HUDEP-2 (cell line): ENCODE results near the gene SCARB1.
A peak's percentile ranks its signal among the peaks of the same experiment; 100 is the strongest.

Experiments used
- DNase-seq, 76 experiments: peaks; one replicate each; lab custom pipeline; 2025; ENCODE audit not compliant: unreplicated experiment in 76 of 76; lab: John Stamatoyannopoulos, UW

SCARB1 gene

DNA sequence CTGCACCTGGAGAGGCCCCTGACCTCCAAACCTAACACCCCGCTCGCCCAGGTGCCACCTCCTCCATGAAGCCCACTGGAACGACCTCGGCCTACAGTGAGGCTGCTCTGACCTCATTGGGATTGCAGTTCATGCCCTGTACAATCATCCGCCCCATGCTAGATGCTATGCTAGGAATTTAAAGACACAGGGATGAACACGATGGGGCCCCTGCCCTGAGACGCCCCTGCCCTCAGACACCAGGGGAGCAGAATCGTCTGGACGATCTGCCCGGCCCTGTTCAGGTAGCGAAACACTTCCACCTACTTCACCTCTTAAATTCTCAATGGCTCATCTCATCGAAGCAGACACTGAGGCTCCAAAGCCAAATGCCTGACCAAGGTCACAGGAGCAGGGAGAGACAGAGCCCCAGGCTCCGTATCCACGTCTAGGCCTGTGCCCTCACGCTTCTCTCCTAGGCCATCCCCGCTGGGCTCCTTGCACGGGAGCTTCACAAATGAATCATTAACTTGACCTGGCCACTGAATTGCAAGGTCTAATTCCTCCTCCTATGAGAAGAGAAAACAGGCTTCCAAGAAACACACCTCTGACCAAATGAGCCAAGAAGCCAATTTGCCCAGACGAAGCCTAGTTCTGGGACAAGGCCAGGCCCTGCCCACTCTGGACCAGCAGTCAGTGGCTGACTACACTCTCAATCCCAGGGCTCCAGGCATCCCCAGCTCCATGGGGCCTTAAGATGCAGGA lies 35.2 kb downstream of the SCARB1 start:
- no peak for DNase-seq

DNA sequence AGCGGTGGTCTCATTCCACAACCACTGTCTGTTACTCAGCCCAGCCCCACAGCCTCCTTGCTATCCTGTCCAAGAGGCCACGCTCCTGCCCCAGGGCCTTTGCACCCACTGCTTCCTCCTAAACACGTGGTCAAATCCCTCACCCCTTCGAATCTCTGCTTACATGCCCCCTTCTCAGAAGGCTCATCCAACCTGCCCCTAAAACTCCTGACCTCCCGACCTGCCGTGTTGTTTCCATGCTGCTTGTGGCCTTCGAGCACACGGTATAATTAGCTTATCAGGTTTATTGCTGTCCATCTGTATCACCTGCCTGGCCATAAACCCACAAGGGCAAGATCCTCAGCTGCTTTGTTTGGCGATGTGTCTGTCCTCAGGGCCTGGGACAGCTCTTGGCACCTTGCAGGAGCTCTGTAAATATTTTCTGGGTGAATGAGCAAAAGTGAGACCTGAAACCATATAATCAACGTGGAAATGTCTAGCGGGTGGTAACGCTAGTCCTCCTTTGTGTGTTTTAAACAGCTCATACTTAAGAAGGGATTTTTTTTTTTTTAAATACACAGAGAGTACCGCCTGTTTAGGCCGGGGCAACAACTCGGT lies 36.0 kb downstream of the SCARB1 start:
- DNase-seq: no peak

DNA sequence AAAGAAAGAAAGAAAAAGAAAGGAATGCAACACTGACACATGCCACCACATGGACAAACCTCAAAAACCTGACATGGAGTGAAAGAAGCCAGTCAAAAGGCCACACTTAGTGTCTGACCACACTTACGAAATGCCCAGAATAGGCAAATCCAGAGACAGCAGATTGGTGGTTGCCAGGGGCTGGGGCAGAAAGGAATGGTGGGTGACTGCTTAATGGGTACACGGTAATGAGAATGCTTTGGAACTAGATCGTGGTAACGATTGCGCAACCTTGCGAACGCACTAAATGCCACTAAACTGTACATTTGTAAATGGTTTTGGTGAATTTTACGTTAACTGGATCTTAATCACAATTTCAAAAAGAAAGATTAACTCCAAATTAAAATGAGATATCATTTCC lies 39.5 kb downstream of the SCARB1 start:
- no peak for DNase-seq

- no peak for DNase-seq
These were observed 40.2 kb downstream of the SCARB1 start for GRCh38 chr12:124823272-124823970.

GRCh38 chr12:124822218-124822617 lies 41.4 kb downstream of the SCARB1 start:
- DNase-seq: no peak

GRCh38 chr12:124821252-124822200 lies 42.1 kb downstream of the SCARB1 start:
- no peak for DNase-seq

- DNase-seq: no peak
These were observed 43.5 kb downstream of the SCARB1 start for GRCh38 chr12:124820199-124820598.

- DNase-seq: no peak
These were observed 44.1 kb downstream of the SCARB1 start for GRCh38 chr12:124819525-124819924.

DNA sequence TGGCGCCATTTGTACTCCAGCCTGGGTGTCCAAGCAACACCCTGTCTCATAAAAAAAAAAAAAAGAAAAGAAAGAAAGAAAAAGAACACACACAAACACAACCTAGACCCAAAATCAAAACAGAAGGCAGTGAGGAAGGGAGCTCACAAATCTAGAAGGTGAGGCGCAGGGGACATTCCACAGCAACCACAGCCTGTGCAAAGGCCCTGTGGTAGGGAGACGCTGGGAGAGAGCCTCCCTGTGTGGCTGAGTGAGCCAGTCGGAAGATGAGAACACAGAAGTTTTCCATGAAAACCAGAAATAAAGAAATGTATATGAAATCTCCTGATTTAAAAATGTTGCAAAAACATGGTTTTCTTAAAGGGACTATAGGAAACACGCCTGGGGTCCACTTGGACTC lies 44.6 kb downstream of the SCARB1 start:
- no peak for DNase-seq

DNA sequence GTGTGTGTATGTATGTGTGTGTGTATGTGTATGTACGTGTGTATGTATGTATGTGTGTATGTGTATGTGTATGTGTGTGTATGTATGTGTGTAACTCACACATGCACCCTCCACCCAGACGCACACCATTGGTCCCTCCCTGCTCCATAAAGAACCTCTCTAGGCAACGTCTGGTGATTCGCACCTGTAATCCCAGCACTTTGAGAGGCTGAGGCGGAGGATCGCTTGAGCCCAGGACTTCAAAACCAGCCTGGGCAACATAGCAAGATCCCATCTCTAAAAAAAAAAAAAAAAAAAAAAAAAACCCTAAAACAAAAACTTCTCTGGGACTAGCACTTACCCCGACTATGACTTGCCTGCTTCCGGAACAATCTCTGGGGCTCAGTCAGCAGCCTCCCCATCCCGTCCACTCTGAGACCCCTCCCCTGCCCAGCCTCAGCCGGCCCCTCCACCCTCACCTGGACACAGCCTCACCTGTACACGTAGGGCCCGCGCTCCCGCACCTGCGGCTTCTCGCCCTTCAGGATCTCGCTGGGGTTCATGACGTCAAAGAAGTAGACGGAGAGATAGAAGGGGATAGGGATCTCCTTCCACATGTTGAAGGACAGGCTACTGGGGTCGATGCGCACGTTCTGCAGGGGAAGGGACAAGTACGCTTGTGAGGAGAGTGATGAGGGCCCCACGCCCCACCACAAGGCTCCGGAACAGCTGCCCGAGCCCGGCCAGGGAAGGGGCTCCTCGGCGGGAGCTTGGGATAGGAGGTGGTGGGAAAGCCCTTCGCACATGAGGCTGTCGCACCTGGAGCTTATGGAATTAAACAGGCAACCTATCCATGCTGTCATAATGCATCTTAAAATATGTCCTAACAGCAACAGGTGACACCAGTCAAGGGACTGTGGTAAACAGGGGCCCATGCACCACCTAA lies 46.3 kb downstream of the SCARB1 start:
- DNase-seq: no peak

DNA sequence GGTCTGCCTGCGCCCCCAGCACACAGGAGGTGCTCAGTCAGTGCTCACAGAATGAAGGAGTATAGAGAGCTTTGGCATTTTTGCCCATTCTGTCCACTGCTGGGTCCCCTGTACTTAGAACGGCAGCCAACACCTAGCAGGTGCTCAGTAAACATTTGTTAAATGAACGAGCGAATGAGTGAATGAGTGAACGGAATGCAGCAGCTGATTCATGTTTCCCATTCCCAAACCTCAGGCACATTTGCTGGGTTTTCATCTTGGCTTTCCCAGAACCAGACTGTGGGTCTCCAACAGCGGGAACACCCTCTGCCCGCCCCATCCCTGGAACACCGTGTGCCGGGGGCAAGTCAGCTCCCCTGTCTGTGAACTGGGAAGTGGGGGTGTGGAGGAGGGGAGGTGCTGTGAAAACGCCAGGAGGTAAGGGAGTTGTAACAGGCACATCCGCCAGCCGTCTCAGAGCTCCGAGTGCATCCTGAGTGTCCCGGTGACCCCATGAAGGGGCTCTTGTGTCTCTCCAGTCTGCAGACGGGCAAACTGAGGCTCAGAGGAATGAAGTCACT lies 47.3 kb downstream of the SCARB1 start:
- DNase-seq: no peak

- DNase-seq: no peak
These were observed 48.7 kb downstream of the SCARB1 start for GRCh38 chr12:124814741-124815613.

DNA sequence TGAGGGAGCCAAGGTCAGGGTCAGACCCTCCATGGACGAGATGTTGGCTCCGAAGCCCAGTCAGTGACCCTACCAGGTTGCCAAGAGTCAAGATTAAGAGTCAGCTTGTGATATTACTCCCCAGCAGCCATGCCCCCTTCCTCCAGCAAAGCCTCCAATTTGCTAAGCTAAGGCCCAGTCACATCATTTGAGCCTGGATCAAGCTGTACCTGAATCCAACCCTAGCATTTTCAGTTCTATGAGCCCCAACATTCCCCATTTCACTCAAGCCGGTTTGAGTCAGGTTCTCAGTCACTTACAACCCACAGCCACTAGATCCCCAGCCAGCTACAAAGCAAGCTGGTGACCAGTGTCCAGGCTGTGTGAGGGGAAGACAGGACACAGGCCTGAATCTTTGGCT lies 49.9 kb downstream of the SCARB1 start:
- DNase-seq: no peak

DNA sequence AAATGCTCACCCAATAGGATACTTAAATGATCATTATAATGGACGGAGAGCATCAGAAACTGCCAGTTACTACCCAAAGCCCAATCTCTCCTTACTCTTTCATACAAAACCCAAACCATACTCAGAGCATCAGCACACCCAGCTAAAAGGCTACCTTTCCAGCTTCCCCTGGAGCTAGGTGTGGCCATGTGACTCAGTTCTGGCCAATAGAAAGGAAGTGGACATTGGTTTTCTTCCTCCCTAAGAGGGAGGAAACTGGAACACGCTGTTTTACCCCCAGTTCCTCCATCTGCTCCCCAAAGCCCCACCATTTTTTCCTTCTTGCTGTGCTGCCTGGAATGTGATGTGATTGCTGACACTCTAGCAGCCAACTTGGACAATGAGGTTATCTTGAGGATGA lies 50.7 kb downstream of the SCARB1 start:
- no peak for DNase-seq

DNA sequence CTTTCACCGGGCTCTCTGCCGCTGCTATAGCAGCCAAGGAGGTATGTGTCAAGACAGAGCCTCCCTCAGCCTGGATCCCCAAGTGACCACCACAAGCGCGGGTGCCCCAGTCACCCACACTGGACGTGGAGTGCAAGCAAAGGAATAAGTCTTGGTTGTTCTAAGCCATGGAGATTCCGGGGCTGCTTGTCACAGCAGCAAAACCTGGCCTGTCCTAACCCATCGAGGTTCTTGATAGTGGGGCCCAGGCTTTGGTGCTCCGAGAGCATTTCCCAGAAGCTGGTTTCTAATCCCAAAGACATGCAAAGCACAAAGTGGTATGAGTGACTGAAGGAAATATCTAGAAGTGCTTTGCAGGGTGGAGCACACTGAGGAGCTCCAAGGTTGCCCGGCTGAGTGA lies 51.3 kb downstream of the SCARB1 start:
- no peak for DNase-seq

- DNase-seq: no peak
These were observed 52.0 kb downstream of the SCARB1 start for GRCh38 chr12:124811633-124812032.

DNA sequence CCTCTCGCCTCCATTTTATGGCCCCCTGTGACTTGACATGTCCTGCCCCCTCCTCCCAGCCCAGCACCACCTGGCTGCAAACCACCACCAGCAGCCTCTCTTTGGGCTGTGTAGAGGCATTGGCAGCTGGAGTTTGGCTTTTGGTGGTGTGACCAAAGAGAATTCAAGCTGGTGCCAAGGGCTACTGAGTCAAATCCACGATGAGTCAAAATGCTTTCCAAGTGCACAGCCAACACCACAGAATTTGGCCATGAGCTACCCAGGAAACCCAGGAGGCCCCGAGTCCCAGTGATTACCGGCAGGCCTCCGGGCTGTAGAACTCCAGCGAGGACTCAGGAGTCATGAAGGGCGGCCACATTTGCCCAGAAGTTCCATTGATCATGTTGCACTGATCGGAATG lies 53.8 kb downstream of the SCARB1 start:
- DNase-seq: no peak

DNA sequence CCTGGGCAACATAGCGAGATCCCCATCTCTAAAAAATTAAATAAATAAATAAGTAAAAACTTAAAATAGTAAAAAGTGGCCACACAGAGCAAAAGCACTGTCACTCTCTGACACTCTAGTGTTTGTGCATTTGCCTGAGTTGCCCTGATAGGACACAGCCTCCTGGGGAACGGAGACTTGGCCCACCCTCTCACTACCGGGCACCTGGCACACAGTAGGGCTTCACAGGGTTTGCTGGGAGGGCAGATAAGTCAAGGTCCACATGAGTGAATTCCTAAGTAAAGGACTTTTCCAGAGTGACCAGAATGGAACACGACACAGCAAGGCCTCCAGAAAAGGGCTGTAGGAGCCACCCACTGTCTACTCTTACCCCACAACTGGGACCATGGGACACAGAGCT lies 54.3 kb downstream of the SCARB1 start:
- no peak for DNase-seq

DNA sequence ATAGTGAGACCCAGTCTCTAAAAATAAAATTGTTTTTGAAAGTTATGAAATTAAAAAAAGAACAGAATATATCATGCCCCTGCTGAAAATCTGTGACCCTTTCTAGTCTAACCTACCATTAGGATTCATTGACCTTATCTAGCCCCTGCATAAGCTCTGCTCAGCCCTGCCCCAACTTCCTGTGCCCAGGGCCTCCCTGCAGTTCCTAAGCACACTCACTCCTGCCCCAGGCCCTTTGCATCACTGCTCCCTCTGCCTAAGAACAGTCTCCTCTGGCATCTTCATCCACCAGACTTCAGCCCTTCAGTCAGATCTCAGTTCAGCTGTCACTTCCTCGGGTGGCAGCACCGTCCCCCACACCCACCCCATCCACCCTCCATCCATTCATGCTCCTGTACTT lies 55.4 kb downstream of the SCARB1 start:
- peak in 44 of 76 experiments; percentile 2 to 55 (median 26) for DNase-seq
